Measurements from ENCODE around the gene AKIRIN1.

AKIRIN1 gene

GRCh38 chr1:38994196-38994595 lies 3.1 kb downstream of the AKIRIN1 start:
- H3K36me3 ChIP-seq (ENCODE audit: control insufficient read depth, low read length), result peaks cover 61% of the 10 kb centered on the region
- H3K4me1 ChIP-seq (ENCODE audit: control insufficient read depth, low read length), result peaks cover 50% of the 10 kb centered on the region
- no peak overlapping the region for H3K27ac ChIP-seq (ENCODE audit: low read depth, low read length)
- H3K27me3 ChIP-seq (ENCODE audit: control insufficient read depth, low read length), result no peaks in the 10 kb centered on the region
- TF ChIP-seq CTCF (IDR thresholded peaks at IDR 0.05; ENCODE audit: low read depth, low read length, poor library complexity, severe bottlenecking), result no peak
- TF ChIP-seq EZH2phosphoT487 (IDR thresholded peaks at IDR 0.05; ENCODE audit: borderline replicate concordance, low read length), result no peak
- H3K9me2 ChIP-seq (replicated peaks; ENCODE audit: control insufficient read depth, low read length), result no peaks in the 10 kb centered on the region
- no peak overlapping the region for H3K4me3 ChIP-seq (ENCODE audit: low read length)
- H3F3A ChIP-seq (ENCODE audit: control insufficient read depth, insufficient read depth), result no peaks in the 10 kb centered on the region
- no peak overlapping the region for H3K4me2 ChIP-seq (ENCODE audit: low read length)
- peaks cover 25% of the 10 kb centered on the region for H4K20me1 ChIP-seq (ENCODE audit: control insufficient read depth, insufficient read depth, low read depth, low read length)
- H3K9me3 ChIP-seq (ENCODE audit: control insufficient read depth, insufficient read depth, low read length), result no peaks in the 10 kb centered on the region
- peaks cover 84% of the 10 kb centered on the region for H3K79me2 ChIP-seq (ENCODE audit: control insufficient read depth, low read length)

- Histone ChIP-seq H3K79me2 (ENCODE audit: control insufficient read depth, low read length) (peaks cover 68% of the 10 kb centered on the region), H3F3A (ENCODE audit: control insufficient read depth, insufficient read depth) (no peaks in the 10 kb centered on the region), H3K4me3 (ENCODE audit: low read length) (no peak overlapping the region), H4K20me1 (ENCODE audit: control insufficient read depth, insufficient read depth, low read depth, low read length) (peaks cover 17% of the 10 kb centered on the region), H3K9me2 (replicated peaks; ENCODE audit: control insufficient read depth, low read length) (no peaks in the 10 kb centered on the region), H3K4me1 (ENCODE audit: control insufficient read depth, low read length) (peaks cover 37% of the 10 kb centered on the region), H3K27ac (ENCODE audit: low read depth, low read length) (no peak overlapping the region), H3K9me3 (ENCODE audit: control insufficient read depth, insufficient read depth, low read length) (no peaks in the 10 kb centered on the region), H3K4me2 (ENCODE audit: low read length) (peak overlapping the region; percentile 9), H3K27me3 (ENCODE audit: control insufficient read depth, low read length) (no peaks in the 10 kb centered on the region), H3K36me3 (ENCODE audit: control insufficient read depth, low read length) (peaks cover 91% of the 10 kb centered on the region)
- TF ChIP-seq EZH2phosphoT487 (IDR thresholded peaks at IDR 0.05; ENCODE audit: borderline replicate concordance, low read length) (no peak), CTCF (IDR thresholded peaks at IDR 0.05; ENCODE audit: low read depth, low read length, poor library complexity, severe bottlenecking) (no peak)
Observed at GRCh38 chr1:38997034-38997900, 6.2 kb downstream of the AKIRIN1 start.

GRCh38 chr1:38997901-38998190 lies 6.8 kb downstream of the AKIRIN1 start:
- Histone ChIP-seq H4K20me1 (ENCODE audit: control insufficient read depth, insufficient read depth, low read depth, low read length) (peaks cover 11% of the 10 kb centered on the region), H3K4me2 (ENCODE audit: low read length) (no peak overlapping the region), H3K4me1 (ENCODE audit: control insufficient read depth, low read length) (peaks cover 32% of the 10 kb centered on the region), H3K9me2 (replicated peaks; ENCODE audit: control insufficient read depth, low read length) (no peaks in the 10 kb centered on the region), H3K27me3 (ENCODE audit: control insufficient read depth, low read length) (no peaks in the 10 kb centered on the region), H3F3A (ENCODE audit: control insufficient read depth, insufficient read depth) (no peaks in the 10 kb centered on the region), H3K9me3 (ENCODE audit: control insufficient read depth, insufficient read depth, low read length) (no peaks in the 10 kb centered on the region), H3K36me3 (ENCODE audit: control insufficient read depth, low read length) (peaks cover 89% of the 10 kb centered on the region), H3K27ac (ENCODE audit: low read depth, low read length) (no peak overlapping the region), H3K4me3 (ENCODE audit: low read length) (no peak overlapping the region), H3K79me2 (ENCODE audit: control insufficient read depth, low read length) (peaks cover 62% of the 10 kb centered on the region)
- TF ChIP-seq EZH2phosphoT487 (IDR thresholded peaks at IDR 0.05; ENCODE audit: borderline replicate concordance, low read length), result no peak
- no peak for TF ChIP-seq CTCF (IDR thresholded peaks at IDR 0.05; ENCODE audit: low read depth, low read length, poor library complexity, severe bottlenecking)

All from DOHH2 (cell line).